RWPE1 (cell line): Measurements from ENCODE around the gene RGS16.

ENCODE experiments used
- CTCF ChIA-PET: fragments of 350-600 bp; sonication (Branson Sonifier 250); formaldehyde crosslinking; extraction: SDS; loops from one replicate; lab custom pipeline; 2021; lab: Yijun Ruan, JAX
- POLR2A ChIA-PET: fragments of 400-600 bp; formaldehyde crosslinking; extraction: SDS; loops from one replicate; lab custom pipeline; 2020; ENCODE audit warnings: antibody characterized with exemption; ENCODE audit not compliant: low non-redundant PET; lab: Yijun Ruan, JAX
- DNase-seq: peaks from one replicate; pipeline ENCODE4 v3.0.0; 2012; ENCODE audit warnings: low spot score
- H3K27ac ChIP-seq: fragments of 450-650 bp; 2 replicates; pipeline ENCODE4 v1.5.1; 2017
- CTCF ChIP-seq: fragments of 450-650 bp; conservative IDR thresholded peaks from 2 replicates; pipeline ENCODE4 v1.5.1; 2017; ENCODE audit warnings: low read depth, mild to moderate bottlenecking

Gene RGS16

GRCh38 chr1:182631053-182631677, 27.0 kb upstream of the RGS16 start:
- TF ChIP-seq CTCF = no peak
- H3K27ac ChIP-seq = no peak overlapping the region
- ChIA-PET POLR2A (no interaction called here), CTCF (no interaction called here)
- no peak for DNase-seq

GRCh38 chr1:182630586-182630985, 26.4 kb upstream of the RGS16 start:
- H3K27ac ChIP-seq = no peak overlapping the region
- DNase-seq = no peak
- no peak for TF ChIP-seq CTCF
- POLR2A ChIA-PET = no interaction called here
- CTCF ChIA-PET = no interaction called here

- POLR2A ChIA-PET = no interaction called here
- DNase-seq = no peak
- CTCF ChIA-PET = interaction anchor here (0.7 kb wide), 1 partner anchor 1500 kb away, joined by 3 read pairs; no protein-coding TSS in a partner anchor
- H3K27ac ChIP-seq = no peak overlapping the region
- TF ChIP-seq CTCF = no peak
These were observed 25.4 kb upstream of the RGS16 start for GRCh38 chr1:182629499-182630096.

GRCh38 chr1:182629080-182629479, 24.9 kb upstream of the RGS16 start:
- CTCF ChIA-PET = interaction anchor here (0.7 kb wide), 1 partner anchor 1500 kb away, joined by 3 read pairs; no protein-coding TSS in a partner anchor
- H3K27ac ChIP-seq = no peak overlapping the region
- DNase-seq = no peak
- POLR2A ChIA-PET = no interaction called here
- TF ChIP-seq CTCF = no peak

- DNase-seq = no peak
- CTCF ChIA-PET = no interaction called here
- POLR2A ChIA-PET = no interaction called here
These were observed 24.5 kb upstream of the RGS16 start for GRCh38 chr1:182628657-182629056.

GRCh38 chr1:182627622-182628021, 23.4 kb upstream of the RGS16 start:
- POLR2A ChIA-PET = no interaction called here
- no peak overlapping the region for H3K27ac ChIP-seq
- no peak for DNase-seq
- CTCF ChIA-PET = no interaction called here
- TF ChIP-seq CTCF = no peak

More at GRCh38 chr1:182628657-182629056, 24.5 kb upstream of the RGS16 start:
- no peak overlapping the region for H3K27ac ChIP-seq
- no peak for TF ChIP-seq CTCF
